Thyroid gland (tissue), 4 donors: ENCODE results near the gene SLC35G2.

Experiments
- CTCF ChIP-seq, 6 experiments: fragments of 200-600 bp in 3 of 6; fragments of 450-650 bp in 3 of 6; sonication (generic) in 3 of 6; IDR thresholded peaks; one replicate each; pipeline ENCODE4 v1.5.1; 2016 to 2019; ENCODE audit warnings: antibody characterized with exemption in 6 of 6, mild to moderate bottlenecking in 2 of 6, inconsistent platforms in 1 of 6, moderate library complexity in 1 of 6
- POLR2A ChIP-seq, 2 donors: fragments of 450-650 bp; IDR thresholded peaks; one replicate each; pipeline ENCODE4 v1.6.1; 2017; ENCODE audit warnings: antibody characterized with exemption in 2 of 2, mild to moderate bottlenecking in 2 of 2, moderate library complexity in 1 of 2

DNA sequence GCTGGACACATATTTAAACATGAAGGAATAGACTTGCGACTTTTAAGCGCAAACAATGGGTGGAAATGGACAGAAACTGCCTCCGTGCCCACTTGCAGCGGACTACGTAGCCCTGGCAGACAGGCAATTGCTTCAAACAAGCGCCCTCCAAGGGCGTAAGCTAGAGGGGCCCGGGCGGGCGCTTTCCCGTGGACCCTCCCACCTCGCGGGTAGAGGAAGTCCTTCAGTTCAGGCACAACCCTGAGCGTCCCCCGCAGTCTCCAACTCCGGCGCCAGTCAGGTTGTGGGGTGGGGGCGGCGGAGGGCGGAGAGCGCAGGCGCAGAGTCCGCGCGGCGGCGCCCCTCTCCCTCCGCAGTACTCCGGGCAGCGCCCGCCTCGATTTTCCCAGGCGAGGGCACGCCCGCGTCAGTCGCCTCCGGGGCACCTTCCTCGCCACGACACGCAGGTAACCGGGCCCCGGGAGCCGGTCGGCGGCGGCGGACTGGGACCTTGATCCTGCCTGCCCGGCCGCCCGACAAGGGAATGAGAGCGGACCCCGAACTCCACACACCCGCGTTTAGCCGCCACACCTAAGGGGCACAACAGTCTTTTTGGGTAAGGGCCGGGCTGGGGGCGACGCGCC lies at the start of gene SLC35G2:
- peak in 1 of 6 experiments; percentile 7 for TF ChIP-seq CTCF (IDR thresholded peaks at IDR 0.05)
- TF ChIP-seq POLR2A (IDR thresholded peaks at IDR 0.05) = peak in 1 of 2 donors; percentile 49
